Rectal smooth muscle tissue (tissue), 1 donor: ENCODE data around the gene FARP2.

ENCODE experiments used
- H3K27ac ChIP-seq: one replicate; pipeline ENCODE4 v1.7.0; 2013; ENCODE audit warnings: low read depth, low read length, inconsistent platforms
- H3K27me3 ChIP-seq: one replicate; pipeline ENCODE4 v1.7.0; 2013; ENCODE audit warnings: low read length; ENCODE audit not compliant: control insufficient read depth, insufficient read depth
- H3K36me3 ChIP-seq: one replicate; pipeline ENCODE4 v1.7.0; 2013; ENCODE audit warnings: low read length; ENCODE audit not compliant: control insufficient read depth, insufficient read depth
- H3K4me1 ChIP-seq: one replicate; pipeline ENCODE4 v1.7.0; 2013; ENCODE audit warnings: low read length; ENCODE audit not compliant: control insufficient read depth, insufficient read depth
- H3K4me3 ChIP-seq: one replicate; pipeline ENCODE4 v1.7.0; 2013; ENCODE audit warnings: low read length
- H3K9ac ChIP-seq: one replicate; pipeline ENCODE4 v1.7.0; 2013; ENCODE audit warnings: low read length

Gene FARP2

GRCh38 chr2:241460631-241461030, 104.5 kb downstream of the FARP2 start:
- Histone ChIP-seq H3K9ac (no peak overlapping the region), H3K27ac (no peak overlapping the region), H3K4me3 (no peak overlapping the region), H3K36me3 (peaks cover 7% of the 10 kb centered on the region), H3K4me1 (no peaks in the 10 kb centered on the region), H3K27me3 (no peaks in the 10 kb centered on the region)

DNA sequence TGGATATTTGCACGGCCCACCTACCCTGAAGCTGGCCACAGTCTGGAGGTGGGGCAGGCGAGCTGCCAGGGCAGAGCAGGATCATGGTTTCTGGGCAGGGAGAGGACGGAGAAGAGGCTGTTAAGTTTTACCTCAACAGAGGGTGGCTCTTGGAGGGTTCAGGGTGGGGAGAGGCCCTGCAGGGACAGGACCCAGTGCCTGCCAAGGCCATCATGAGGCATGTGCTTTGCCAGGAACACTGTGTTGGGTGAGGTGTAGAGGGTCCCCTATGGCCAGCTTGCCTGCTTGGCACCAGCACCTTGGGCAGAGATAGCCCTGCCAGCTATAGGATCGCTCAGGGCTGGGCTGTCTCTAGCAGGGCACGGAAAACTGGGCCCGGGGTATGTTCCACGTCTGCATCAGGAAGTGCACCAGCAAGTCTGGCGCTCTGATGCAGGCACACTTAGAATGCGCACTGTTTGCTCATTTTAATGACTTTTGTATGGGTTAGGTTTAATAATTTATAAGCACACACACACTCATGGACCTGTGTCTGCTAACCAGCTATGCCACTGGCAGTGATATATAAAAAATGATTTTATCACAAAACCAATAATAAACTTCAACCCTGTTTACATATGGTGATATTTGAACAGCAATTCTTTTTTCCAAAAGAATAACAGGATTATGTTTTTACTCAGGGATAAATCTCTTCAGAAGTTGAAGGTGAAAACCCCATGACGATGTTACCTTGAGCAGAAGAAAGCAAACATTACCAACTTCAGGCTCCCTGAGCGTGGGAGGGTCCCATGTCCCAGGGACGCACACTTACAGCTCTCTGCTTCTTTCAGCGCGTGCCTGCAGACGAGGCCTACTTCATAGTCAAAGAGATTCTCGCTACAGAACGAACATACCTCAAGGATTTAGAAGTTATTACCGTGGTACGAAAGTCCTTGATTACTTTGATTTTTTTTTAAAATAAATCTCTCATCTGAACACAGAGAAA, 105.9 kb downstream of the FARP2 start:
- no peak overlapping the region for H3K27ac ChIP-seq

GRCh38 chr2:241463276-241464135, 107.4 kb downstream of the FARP2 start:
- no peak overlapping the region for H3K4me3 ChIP-seq
- H3K4me1 ChIP-seq, result no peaks in the 10 kb centered on the region
- no peaks in the 10 kb centered on the region for H3K27me3 ChIP-seq
- peaks cover 10% of the 10 kb centered on the region for H3K36me3 ChIP-seq
- no peak overlapping the region for H3K9ac ChIP-seq
- H3K27ac ChIP-seq, result no peak overlapping the region

More for the DNA sequence above, 105.9 kb downstream of the FARP2 start:
- no peak overlapping the region for H3K4me3 ChIP-seq
- no peaks in the 10 kb centered on the region for H3K27me3 ChIP-seq
- H3K9ac ChIP-seq, result no peak overlapping the region
- H3K36me3 ChIP-seq, result peaks cover 7% of the 10 kb centered on the region
- H3K4me1 ChIP-seq, result no peaks in the 10 kb centered on the region

DNA sequence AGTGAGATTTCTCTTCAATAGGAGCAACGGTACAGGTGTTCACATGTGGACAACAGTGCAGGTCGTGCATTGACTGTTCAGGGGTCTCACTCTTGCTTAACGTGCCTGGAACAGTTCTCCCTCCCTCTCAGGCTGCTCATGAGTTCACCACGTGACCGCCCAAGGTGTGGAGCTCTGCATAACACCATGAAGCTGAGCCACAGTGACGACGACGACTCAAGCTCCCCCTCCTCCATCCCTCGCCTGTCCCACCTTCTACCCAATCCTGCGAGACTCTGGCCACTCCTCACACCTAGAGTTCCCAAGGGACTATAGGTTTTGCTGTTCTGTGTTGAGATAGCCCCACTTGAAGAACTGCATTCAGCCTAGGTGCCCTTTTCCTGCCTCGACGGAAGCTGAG, 109.5 kb downstream of the FARP2 start:
- Histone ChIP-seq H3K27me3 (no peaks in the 10 kb centered on the region), H3K27ac (no peak overlapping the region), H3K36me3 (peaks cover 11% of the 10 kb centered on the region), H3K9ac (no peak overlapping the region), H3K4me3 (no peak overlapping the region), H3K4me1 (no peaks in the 10 kb centered on the region)

- Histone ChIP-seq H3K4me1 (no peaks in the 10 kb centered on the region), H3K36me3 (peaks cover 11% of the 10 kb centered on the region), H3K4me3 (no peak overlapping the region), H3K9ac (no peak overlapping the region), H3K27me3 (no peaks in the 10 kb centered on the region), H3K27ac (no peak overlapping the region)
Observed at GRCh38 chr2:241466230-241466629, 110.1 kb downstream of the FARP2 start.

DNA sequence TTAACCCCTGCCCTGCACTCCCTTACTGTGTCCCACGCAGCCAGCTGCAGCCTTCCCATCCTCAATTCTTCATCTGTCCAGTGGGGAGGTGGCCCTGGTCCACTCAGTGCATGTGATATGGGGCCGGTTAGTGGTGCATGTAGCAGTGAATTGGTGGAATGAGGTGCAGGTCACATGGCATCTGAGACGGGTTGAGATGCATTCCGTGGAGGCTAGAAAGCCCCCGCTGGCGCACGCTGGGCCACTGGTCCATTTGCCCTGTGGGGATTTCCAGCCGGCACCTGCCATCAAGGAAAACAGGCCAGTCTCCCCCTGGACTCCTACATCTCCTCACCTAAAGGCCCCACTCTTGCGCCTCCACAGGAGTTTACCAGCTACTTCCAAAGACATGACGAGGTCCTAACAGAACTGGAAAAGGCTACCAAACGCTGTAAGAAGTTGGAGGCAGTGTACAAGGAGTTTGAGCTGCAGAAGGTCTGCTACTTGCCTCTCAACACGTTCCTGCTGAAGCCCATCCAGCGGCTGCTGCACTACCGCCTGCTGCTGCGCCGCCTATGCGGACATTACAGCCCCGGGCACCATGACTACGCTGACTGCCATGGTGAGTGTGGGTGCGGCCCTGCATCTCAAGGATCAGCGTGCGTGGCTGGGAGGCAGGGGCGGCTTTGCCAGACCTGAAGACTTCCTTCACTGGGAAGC, 111.8 kb downstream of the FARP2 start:
- H3K27me3 ChIP-seq, result no peaks in the 10 kb centered on the region
- peaks cover 11% of the 10 kb centered on the region for H3K36me3 ChIP-seq
- no peaks in the 10 kb centered on the region for H3K4me1 ChIP-seq
- no peak overlapping the region for H3K9ac ChIP-seq
- H3K27ac ChIP-seq, result no peak overlapping the region
- no peak overlapping the region for H3K4me3 ChIP-seq

- Histone ChIP-seq H3K4me3 (no peak overlapping the region), H3K27ac (no peak overlapping the region), H3K9ac (no peak overlapping the region), H3K4me1 (no peaks in the 10 kb centered on the region), H3K27me3 (no peaks in the 10 kb centered on the region), H3K36me3 (peaks cover 8% of the 10 kb centered on the region)
Observed at GRCh38 chr2:241468476-241468781, 112.3 kb downstream of the FARP2 start.

GRCh38 chr2:241469746-241470145, 113.7 kb downstream of the FARP2 start:
- Histone ChIP-seq H3K9ac (no peak overlapping the region), H3K4me3 (no peak overlapping the region), H3K27ac (no peak overlapping the region), H3K4me1 (no peaks in the 10 kb centered on the region), H3K27me3 (no peaks in the 10 kb centered on the region), H3K36me3 (peaks cover 3% of the 10 kb centered on the region)

DNA sequence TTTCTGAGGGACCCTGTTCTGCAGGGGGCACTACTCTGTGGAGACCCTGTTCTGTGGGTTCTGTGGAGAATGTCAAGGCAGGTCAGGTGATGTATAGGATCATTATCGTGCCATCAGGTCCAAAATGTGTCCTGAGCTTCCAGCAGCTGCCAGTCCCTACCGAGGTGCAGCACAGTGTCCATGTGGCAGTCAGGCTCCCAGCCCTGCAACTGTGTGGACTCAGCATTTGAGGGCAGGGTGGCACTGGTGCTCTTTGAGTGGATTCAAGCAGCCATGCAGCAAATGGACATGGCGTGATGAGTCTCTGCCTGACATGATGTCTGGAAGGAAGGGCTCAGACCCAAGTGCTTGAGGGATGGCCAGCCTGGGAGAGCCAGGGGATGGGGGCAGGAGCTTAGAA, 117.3 kb downstream of the FARP2 start:
- Histone ChIP-seq H3K9ac (no peak overlapping the region), H3K4me1 (no peaks in the 10 kb centered on the region), H3K27me3 (no peaks in the 10 kb centered on the region), H3K4me3 (no peak overlapping the region), H3K27ac (no peak overlapping the region), H3K36me3 (peaks cover 2% of the 10 kb centered on the region)

GRCh38 chr2:241475267-241475666, 119.2 kb downstream of the FARP2 start:
- Histone ChIP-seq H3K27me3 (no peaks in the 10 kb centered on the region), H3K36me3 (peaks cover 7% of the 10 kb centered on the region), H3K9ac (no peak overlapping the region), H3K4me1 (no peaks in the 10 kb centered on the region), H3K4me3 (no peak overlapping the region), H3K27ac (no peak overlapping the region)

GRCh38 chr2:241478166-241478565, 122.1 kb downstream of the FARP2 start:
- Histone ChIP-seq H3K4me3 (no peak overlapping the region), H3K27me3 (no peaks in the 10 kb centered on the region), H3K4me1 (no peaks in the 10 kb centered on the region), H3K27ac (no peak overlapping the region), H3K9ac (no peak overlapping the region), H3K36me3 (peaks cover 7% of the 10 kb centered on the region)
